WTC11 (cell line): ENCODE data around the gene GABRB1. TPM values are rescaled to one million over a fixed set of nuclear protein-coding genes. Genes with fewer than 3 reads are reported as not detected.

Experiments used
- ATAC-seq: fragments of 200-7000 bp; cut with Tn5 transposase; 2 replicates; pipeline ENCODE4 v1.10.0; 2021; ENCODE audit warnings: mild to moderate bottlenecking, moderate library complexity
- CTCF ChIA-PET: fragments of 300-600 bp; sonication (Branson Sonifier 250); formaldehyde crosslinking; loops from one replicate; lab custom pipeline; 2021; ENCODE audit warnings: antibody characterized with exemption; lab: Charles Lee
- POLR2A ChIA-PET: fragments of 350-600 bp; sonication (Branson Sonifier 250); formaldehyde crosslinking; loops from one replicate; lab custom pipeline; 2021; ENCODE audit warnings: antibody characterized with exemption; lab: Charles Lee
- DNase-seq: peaks from one replicate; pipeline ENCODE4 v3.0.0; 2021; ENCODE audit warnings: low spot score
- H3K27ac Mint-ChIP-seq: 2 replicates; pipeline ENCODE4 v1.8.0; 2021; ENCODE audit warnings: mixed read lengths
- H3K27me3 Mint-ChIP-seq: 2 replicates; pipeline ENCODE4 v1.8.0; 2021; ENCODE audit warnings: low read depth, mild to moderate bottlenecking, moderate library complexity, mixed read lengths
- H3K36me3 Mint-ChIP-seq: 2 replicates; pipeline ENCODE4 v1.8.0; 2021; ENCODE audit warnings: mixed read lengths
- H3K4me1 Mint-ChIP-seq: 2 replicates; pipeline ENCODE4 v1.8.0; 2022; ENCODE audit warnings: mixed read lengths
- H3K4me3 Mint-ChIP-seq: 2 replicates; pipeline ENCODE4 v1.8.0; 2021; ENCODE audit warnings: mild to moderate bottlenecking, moderate library complexity, mixed read lengths
- H3K9me3 Mint-ChIP-seq: 2 replicates; pipeline ENCODE4 v1.8.0; 2021; ENCODE audit warnings: mixed read lengths
- EMX1 ChIP-seq: fragments of 250-450 bp; sonication (Bioruptor Pico); IDR thresholded peaks from 2 replicates; pipeline ENCODE4 v1.8.0; 2021; ENCODE audit warnings: mild to moderate bottlenecking
- HMGA2 ChIP-seq: fragments of 250-450 bp; sonication (Bioruptor Pico); IDR thresholded peaks from 2 replicates; pipeline ENCODE4 v1.4.0; 2021; ENCODE audit warnings: mild to moderate bottlenecking, moderate library complexity
- JAZF1 ChIP-seq: fragments of 250-450 bp; sonication (Bioruptor Pico); IDR thresholded peaks from 2 replicates; pipeline ENCODE4 v1.9.0; 2021; ENCODE audit warnings: moderate library complexity, mild to moderate bottlenecking, inconsistent platforms
- NFE2L1 ChIP-seq: sonication (generic); formaldehyde crosslinking; IDR thresholded peaks from 2 replicates; pipeline ENCODE4 v1.8.1; 2023; ENCODE audit warnings: missing genetic modification reagents
- NFYB ChIP-seq: sonication (generic); formaldehyde crosslinking; conservative IDR thresholded peaks from 2 replicates; pipeline ENCODE4 v1.8.0; 2022; ENCODE audit warnings: low read depth, missing genetic modification reagents
- NR1H2 ChIP-seq: sonication (generic); formaldehyde crosslinking; IDR thresholded peaks from 2 replicates; pipeline ENCODE4 v1.9.0; 2021; ENCODE audit warnings: mild to moderate bottlenecking, moderate library complexity, missing genetic modification reagents
- NR3C1 ChIP-seq: sonication (generic); formaldehyde crosslinking; conservative IDR thresholded peaks from 2 replicates; pipeline ENCODE4 v1.8.1; 2023; ENCODE audit warnings: low read depth, mild to moderate bottlenecking, missing genetic modification reagents
- RELA ChIP-seq: sonication (generic); formaldehyde crosslinking; IDR thresholded peaks from 2 replicates; pipeline ENCODE4 v1.8.1; 2022; ENCODE audit warnings: missing genetic modification reagents, mild to moderate bottlenecking, borderline replicate concordance
- SOX15 ChIP-seq: fragments of 250-450 bp; sonication (Bioruptor Pico); IDR thresholded peaks from 2 replicates; pipeline ENCODE4 v1.9.0; 2021; ENCODE audit warnings: mild to moderate bottlenecking
- TCF7 ChIP-seq: sonication (generic); formaldehyde crosslinking; IDR thresholded peaks from 2 replicates; pipeline ENCODE4 v1.8.0; 2022; ENCODE audit warnings: mild to moderate bottlenecking, low read depth, missing genetic modification reagents, moderate library complexity
- TEAD1 ChIP-seq: sonication (generic); formaldehyde crosslinking; IDR thresholded peaks from 2 replicates; pipeline ENCODE4 v1.8.0; 2022; ENCODE audit warnings: mild to moderate bottlenecking, missing genetic modification reagents
- ZNF219 ChIP-seq: sonication (generic); formaldehyde crosslinking; IDR thresholded peaks from 2 replicates; pipeline ENCODE4 v1.8.0; 2023; ENCODE audit warnings: missing genetic modification reagents, mild to moderate bottlenecking, borderline replicate concordance
- total RNA-seq: library from RNA; stranded (reverse); gene quantifications from 3 replicates; pipeline ENCODE4 v1.2.3, GENCODE V29; 2021
- TF ChIP-seq, protein P1 (sequence below): sonication (generic); formaldehyde crosslinking; IDR thresholded peaks from 2 replicates; pipeline ENCODE4 v1.8.1; 2022; ENCODE audit warnings: low read depth, mild to moderate bottlenecking, moderate library complexity, missing genetic modification reagents, borderline replicate concordance
- TF ChIP-seq, protein P2 (sequence below): sonication (generic); formaldehyde crosslinking; IDR thresholded peaks from 2 replicates; pipeline ENCODE4 v1.8.1; 2023; ENCODE audit warnings: mild to moderate bottlenecking, missing genetic modification reagents, moderate library complexity
- TF ChIP-seq, protein P3 (sequence below): sonication (generic); formaldehyde crosslinking; IDR thresholded peaks from 2 replicates; pipeline ENCODE4 v1.8.0; 2022; ENCODE audit warnings: mild to moderate bottlenecking, missing genetic modification reagents
- TF ChIP-seq, protein P4 (sequence below): sonication (generic); formaldehyde crosslinking; IDR thresholded peaks from 2 replicates; pipeline ENCODE4 v1.8.1; 2023; ENCODE audit warnings: mild to moderate bottlenecking, missing genetic modification reagents, borderline replicate concordance
- TF ChIP-seq, protein P5 (sequence below): sonication (generic); formaldehyde crosslinking; conservative IDR thresholded peaks from 2 replicates; pipeline ENCODE4 v1.8.1; 2022; ENCODE audit warnings: mild to moderate bottlenecking, missing genetic modification reagents
- TF ChIP-seq, protein P6 (sequence below): sonication (generic); formaldehyde crosslinking; IDR thresholded peaks from 2 replicates; pipeline ENCODE4 v1.8.0; 2022; ENCODE audit warnings: missing genetic modification reagents
- TF ChIP-seq, protein P7 (sequence below): sonication (generic); formaldehyde crosslinking; IDR thresholded peaks from 2 replicates; pipeline ENCODE4 v1.8.1; 2023; ENCODE audit warnings: mild to moderate bottlenecking, missing genetic modification reagents

GABRB1 gene
- total RNA-seq, 1 experiment from 2014 or later = 0.66 TPM

DNA sequence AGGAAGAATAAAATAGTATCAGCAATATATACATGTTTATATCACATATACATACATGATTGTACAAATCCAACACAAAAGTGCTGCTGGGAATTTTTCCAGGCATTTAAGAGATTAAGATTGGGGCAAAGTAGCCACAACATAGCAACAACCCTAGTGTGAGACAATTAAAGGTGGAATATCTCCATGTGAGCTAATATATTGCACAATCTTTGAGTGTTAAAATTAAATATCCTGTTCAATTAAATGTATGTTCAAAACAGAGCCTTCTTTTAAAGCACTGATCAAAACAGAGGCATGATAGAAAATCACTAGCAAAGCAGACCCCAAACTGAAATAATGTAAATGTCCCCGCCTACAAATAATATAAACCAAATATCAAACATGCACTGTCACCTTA is 97.6 kb downstream of the GABRB1 start:
- no peaks in the 10 kb centered on the region; the same call in 1 of the 2 replicates for H3K27me3 Mint-ChIP-seq
- POLR2A ChIA-PET = no interaction called here
- DNase-seq = no peak
- H3K4me3 Mint-ChIP-seq = no peak overlapping the region
- no peaks in the 10 kb centered on the region for H3K36me3 Mint-ChIP-seq
- ATAC-seq = no peak
- TF ChIP-seq, protein P1, sequence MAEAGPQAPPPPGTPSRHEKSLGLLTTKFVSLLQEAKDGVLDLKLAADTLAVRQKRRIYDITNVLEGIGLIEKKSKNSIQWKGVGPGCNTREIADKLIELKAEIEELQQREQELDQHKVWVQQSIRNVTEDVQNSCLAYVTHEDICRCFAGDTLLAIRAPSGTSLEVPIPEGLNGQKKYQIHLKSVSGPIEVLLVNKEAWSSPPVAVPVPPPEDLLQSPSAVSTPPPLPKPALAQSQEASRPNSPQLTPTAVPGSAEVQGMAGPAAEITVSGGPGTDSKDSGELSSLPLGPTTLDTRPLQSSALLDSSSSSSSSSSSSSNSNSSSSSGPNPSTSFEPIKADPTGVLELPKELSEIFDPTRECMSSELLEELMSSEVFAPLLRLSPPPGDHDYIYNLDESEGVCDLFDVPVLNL (CRISPR knock-in tag) = no peak
- TF ChIP-seq RELA (CRISPR knock-in tag) (no peak), SOX15 (CRISPR knock-in tag) (no peak), JAZF1 (CRISPR knock-in tag) (no peak), EMX1 (CRISPR knock-in tag) (no peak)
- H3K27ac Mint-ChIP-seq = no peak overlapping the region
- CTCF ChIA-PET = no interaction called here
- H3K9me3 Mint-ChIP-seq = peaks cover 4% of the 10 kb centered on the region; the same call in 1 of the 2 replicates
- no peaks in the 10 kb centered on the region for H3K4me1 Mint-ChIP-seq

DNA sequence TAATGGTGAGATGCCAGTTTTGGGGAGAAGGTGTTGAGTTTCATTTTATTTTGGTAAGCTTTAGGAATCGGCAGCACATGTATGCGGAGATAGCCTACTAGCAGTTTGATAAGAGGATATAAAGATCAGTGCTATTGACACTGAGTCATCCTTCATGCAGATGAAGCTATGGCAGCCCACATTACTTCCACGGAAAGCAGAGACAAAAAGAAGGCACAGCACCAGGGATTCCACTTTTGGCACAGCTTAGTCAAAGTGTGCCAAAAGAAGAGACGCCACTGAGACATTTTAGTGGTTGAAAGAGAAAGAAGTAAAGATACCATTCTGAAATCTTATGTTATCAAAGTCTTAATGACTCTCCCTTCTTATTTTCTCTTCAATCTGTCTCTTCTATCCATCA is 103.8 kb downstream of the GABRB1 start:
- ATAC-seq = no peak
- no peaks in the 10 kb centered on the region for H3K4me1 Mint-ChIP-seq
- H3K9me3 Mint-ChIP-seq = no peaks in the 10 kb centered on the region
- no peaks in the 10 kb centered on the region; the same call in 1 of the 2 replicates for H3K27me3 Mint-ChIP-seq
- ChIA-PET POLR2A (no interaction called here), CTCF (no interaction called here)
- H3K4me3 Mint-ChIP-seq = no peak overlapping the region
- H3K36me3 Mint-ChIP-seq = no peaks in the 10 kb centered on the region
- H3K27ac Mint-ChIP-seq = no peak overlapping the region
- DNase-seq = no peak
- TF ChIP-seq, protein P2, sequence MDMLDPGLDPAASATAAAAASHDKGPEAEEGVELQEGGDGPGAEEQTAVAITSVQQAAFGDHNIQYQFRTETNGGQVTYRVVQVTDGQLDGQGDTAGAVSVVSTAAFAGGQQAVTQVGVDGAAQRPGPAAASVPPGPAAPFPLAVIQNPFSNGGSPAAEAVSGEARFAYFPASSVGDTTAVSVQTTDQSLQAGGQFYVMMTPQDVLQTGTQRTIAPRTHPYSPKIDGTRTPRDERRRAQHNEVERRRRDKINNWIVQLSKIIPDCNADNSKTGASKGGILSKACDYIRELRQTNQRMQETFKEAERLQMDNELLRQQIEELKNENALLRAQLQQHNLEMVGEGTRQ (CRISPR knock-in tag) = no peak
- TF ChIP-seq NFYB (CRISPR knock-in tag) (no peak), NR1H2 (CRISPR knock-in tag) (no peak), ZNF219 (CRISPR knock-in tag) (no peak), NFE2L1 (no peak), HMGA2 (CRISPR knock-in tag) (no peak), NR3C1 (no peak), TEAD1 (no peak), TCF7 (no peak)
- TF ChIP-seq, protein P3, sequence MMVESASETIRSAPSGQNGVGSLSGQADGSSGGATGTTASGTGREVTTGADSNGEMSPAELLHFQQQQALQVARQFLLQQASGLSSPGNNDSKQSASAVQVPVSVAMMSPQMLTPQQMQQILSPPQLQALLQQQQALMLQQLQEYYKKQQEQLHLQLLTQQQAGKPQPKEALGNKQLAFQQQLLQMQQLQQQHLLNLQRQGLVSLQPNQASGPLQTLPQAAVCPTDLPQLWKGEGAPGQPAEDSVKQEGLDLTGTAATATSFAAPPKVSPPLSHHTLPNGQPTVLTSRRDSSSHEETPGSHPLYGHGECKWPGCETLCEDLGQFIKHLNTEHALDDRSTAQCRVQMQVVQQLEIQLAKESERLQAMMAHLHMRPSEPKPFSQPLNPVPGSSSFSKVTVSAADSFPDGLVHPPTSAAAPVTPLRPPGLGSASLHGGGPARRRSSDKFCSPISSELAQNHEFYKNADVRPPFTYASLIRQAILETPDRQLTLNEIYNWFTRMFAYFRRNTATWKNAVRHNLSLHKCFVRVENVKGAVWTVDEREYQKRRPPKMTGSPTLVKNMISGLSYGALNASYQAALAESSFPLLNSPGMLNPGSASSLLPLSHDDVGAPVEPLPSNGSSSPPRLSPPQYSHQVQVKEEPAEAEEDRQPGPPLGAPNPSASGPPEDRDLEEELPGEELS (CRISPR knock-in tag) = no peak
- TF ChIP-seq, protein P4, sequence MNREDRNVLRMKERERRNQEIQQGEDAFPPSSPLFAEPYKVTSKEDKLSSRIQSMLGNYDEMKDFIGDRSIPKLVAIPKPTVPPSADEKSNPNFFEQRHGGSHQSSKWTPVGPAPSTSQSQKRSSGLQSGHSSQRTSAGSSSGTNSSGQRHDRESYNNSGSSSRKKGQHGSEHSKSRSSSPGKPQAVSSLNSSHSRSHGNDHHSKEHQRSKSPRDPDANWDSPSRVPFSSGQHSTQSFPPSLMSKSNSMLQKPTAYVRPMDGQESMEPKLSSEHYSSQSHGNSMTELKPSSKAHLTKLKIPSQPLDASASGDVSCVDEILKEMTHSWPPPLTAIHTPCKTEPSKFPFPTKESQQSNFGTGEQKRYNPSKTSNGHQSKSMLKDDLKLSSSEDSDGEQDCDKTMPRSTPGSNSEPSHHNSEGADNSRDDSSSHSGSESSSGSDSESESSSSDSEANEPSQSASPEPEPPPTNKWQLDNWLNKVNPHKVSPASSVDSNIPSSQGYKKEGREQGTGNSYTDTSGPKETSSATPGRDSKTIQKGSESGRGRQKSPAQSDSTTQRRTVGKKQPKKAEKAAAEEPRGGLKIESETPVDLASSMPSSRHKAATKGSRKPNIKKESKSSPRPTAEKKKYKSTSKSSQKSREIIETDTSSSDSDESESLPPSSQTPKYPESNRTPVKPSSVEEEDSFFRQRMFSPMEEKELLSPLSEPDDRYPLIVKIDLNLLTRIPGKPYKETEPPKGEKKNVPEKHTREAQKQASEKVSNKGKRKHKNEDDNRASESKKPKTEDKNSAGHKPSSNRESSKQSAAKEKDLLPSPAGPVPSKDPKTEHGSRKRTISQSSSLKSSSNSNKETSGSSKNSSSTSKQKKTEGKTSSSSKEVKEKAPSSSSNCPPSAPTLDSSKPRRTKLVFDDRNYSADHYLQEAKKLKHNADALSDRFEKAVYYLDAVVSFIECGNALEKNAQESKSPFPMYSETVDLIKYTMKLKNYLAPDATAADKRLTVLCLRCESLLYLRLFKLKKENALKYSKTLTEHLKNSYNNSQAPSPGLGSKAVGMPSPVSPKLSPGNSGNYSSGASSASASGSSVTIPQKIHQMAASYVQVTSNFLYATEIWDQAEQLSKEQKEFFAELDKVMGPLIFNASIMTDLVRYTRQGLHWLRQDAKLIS (CRISPR knock-in tag) = no peak
- TF ChIP-seq, protein P5, sequence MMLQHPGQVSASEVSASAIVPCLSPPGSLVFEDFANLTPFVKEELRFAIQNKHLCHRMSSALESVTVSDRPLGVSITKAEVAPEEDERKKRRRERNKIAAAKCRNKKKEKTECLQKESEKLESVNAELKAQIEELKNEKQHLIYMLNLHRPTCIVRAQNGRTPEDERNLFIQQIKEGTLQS (CRISPR knock-in tag) = no peak
- TF ChIP-seq, protein P6, sequence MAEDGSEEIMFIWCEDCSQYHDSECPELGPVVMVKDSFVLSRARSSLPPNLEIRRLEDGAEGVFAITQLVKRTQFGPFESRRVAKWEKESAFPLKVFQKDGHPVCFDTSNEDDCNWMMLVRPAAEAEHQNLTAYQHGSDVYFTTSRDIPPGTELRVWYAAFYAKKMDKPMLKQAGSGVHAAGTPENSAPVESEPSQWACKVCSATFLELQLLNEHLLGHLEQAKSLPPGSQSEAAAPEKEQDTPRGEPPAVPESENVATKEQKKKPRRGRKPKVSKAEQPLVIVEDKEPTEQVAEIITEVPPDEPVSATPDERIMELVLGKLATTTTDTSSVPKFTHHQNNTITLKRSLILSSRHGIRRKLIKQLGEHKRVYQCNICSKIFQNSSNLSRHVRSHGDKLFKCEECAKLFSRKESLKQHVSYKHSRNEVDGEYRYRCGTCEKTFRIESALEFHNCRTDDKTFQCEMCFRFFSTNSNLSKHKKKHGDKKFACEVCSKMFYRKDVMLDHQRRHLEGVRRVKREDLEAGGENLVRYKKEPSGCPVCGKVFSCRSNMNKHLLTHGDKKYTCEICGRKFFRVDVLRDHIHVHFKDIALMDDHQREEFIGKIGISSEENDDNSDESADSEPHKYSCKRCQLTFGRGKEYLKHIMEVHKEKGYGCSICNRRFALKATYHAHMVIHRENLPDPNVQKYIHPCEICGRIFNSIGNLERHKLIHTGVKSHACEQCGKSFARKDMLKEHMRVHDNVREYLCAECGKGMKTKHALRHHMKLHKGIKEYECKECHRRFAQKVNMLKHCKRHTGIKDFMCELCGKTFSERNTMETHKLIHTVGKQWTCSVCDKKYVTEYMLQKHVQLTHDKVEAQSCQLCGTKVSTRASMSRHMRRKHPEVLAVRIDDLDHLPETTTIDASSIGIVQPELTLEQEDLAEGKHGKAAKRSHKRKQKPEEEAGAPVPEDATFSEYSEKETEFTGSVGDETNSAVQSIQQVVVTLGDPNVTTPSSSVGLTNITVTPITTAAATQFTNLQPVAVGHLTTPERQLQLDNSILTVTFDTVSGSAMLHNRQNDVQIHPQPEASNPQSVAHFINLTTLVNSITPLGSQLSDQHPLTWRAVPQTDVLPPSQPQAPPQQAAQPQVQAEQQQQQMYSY = no peak
- TF ChIP-seq, protein P7, sequence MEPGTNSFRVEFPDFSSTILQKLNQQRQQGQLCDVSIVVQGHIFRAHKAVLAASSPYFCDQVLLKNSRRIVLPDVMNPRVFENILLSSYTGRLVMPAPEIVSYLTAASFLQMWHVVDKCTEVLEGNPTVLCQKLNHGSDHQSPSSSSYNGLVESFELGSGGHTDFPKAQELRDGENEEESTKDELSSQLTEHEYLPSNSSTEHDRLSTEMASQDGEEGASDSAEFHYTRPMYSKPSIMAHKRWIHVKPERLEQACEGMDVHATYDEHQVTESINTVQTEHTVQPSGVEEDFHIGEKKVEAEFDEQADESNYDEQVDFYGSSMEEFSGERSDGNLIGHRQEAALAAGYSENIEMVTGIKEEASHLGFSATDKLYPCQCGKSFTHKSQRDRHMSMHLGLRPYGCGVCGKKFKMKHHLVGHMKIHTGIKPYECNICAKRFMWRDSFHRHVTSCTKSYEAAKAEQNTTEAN (CRISPR knock-in tag) = no peak
